NT2/D1 (cell line): ENCODE measurements around the gene NEUROD4.
A peak's percentile ranks its signal among the peaks of the same experiment; 100 is the strongest.

ENCODE experiments used
- DNase-seq: peaks from one replicate; pipeline ENCODE4 v3.0.0-alpha.2; 2011; ENCODE audit warnings: low read depth, low spot score
- H3K27me3 ChIP-seq: 2 replicates; pipeline ENCODE4 v1.6.0; 2011; ENCODE audit warnings: mild to moderate bottlenecking; ENCODE audit not compliant: insufficient read length, insufficient read depth
- H3K36me3 ChIP-seq: 2 replicates; pipeline ENCODE4 v1.6.1; 2011; ENCODE audit warnings: mild to moderate bottlenecking, low read length, mixed read lengths; ENCODE audit not compliant: insufficient read depth, insufficient read length
- H3K4me1 ChIP-seq: 2 replicates; pipeline ENCODE4 v1.5.1; 2011; ENCODE audit not compliant: insufficient read depth, insufficient read length
- H3K4me3 ChIP-seq: 2 replicates; pipeline ENCODE4 v1.5.1; 2011; ENCODE audit warnings: low read depth; ENCODE audit not compliant: insufficient read length
- H3K9ac ChIP-seq: 2 replicates; pipeline ENCODE4 v1.6.0; 2011; ENCODE audit warnings: low read depth; ENCODE audit not compliant: insufficient read length
- H3K9me3 ChIP-seq: 2 replicates; pipeline ENCODE4 v1.5.1; 2011; ENCODE audit warnings: mild to moderate bottlenecking, low read length; ENCODE audit not compliant: insufficient read depth
- SUZ12 ChIP-seq: IDR thresholded peaks from 2 replicates; pipeline ENCODE4 v1.6.1; 2011; ENCODE audit not compliant: insufficient read length, insufficient read depth; ENCODE audit errors: extremely low read depth
- YY1 ChIP-seq: IDR thresholded peaks from 2 replicates; pipeline ENCODE4 v1.6.1; 2011; ENCODE audit not compliant: insufficient read length, insufficient read depth
- ZNF274 ChIP-seq: IDR thresholded peaks from 2 replicates; pipeline ENCODE4 v1.6.1; 2011; ENCODE audit warnings: mild to moderate bottlenecking, low read depth, low read length

The NEUROD4 gene

GRCh38 chr12:55019784-55020183, at the start of gene NEUROD4:
NEUROD4 (plus strand) TSS chr12:55019974; CDS start chr12:55026440, 6,466 bp downstream.
- DNase-seq, result peak; percentile 87
- H3K4me1 ChIP-seq, result no peaks in the 10 kb centered on the region
- H3K9me3 ChIP-seq, result no peaks in the 10 kb centered on the region
- H3K27me3 ChIP-seq, result peaks cover 42% of the 10 kb centered on the region
- no peak for TF ChIP-seq ZNF274
- TF ChIP-seq YY1, result no peak
- no peak for TF ChIP-seq SUZ12
- H3K9ac ChIP-seq, result no peak within 1 kb of the TSS
- no peaks in the 10 kb centered on the region for H3K36me3 ChIP-seq
- no peak within 1 kb of the TSS for H3K4me3 ChIP-seq

- no peaks in the 10 kb centered on the region for H3K9me3 ChIP-seq
- H3K36me3 ChIP-seq, result no peaks in the 10 kb centered on the region
- no peak overlapping the region for H3K9ac ChIP-seq
- no peaks in the 10 kb centered on the region for H3K27me3 ChIP-seq
- no peak for TF ChIP-seq SUZ12
- H3K4me1 ChIP-seq, result no peaks in the 10 kb centered on the region
- no peak for DNase-seq
- no peak overlapping the region for H3K4me3 ChIP-seq
Observed at GRCh38 chr12:54970741-54971140, 49.0 kb upstream of the NEUROD4 start.

- TF ChIP-seq ZNF274, result no peak
- TF ChIP-seq YY1, result no peak
- TF ChIP-seq SUZ12, result no peak
Observed at GRCh38 chr12:54973556-54973955, 46.2 kb upstream of the NEUROD4 start.

GRCh38 chr12:54974279-54974678, 45.5 kb upstream of the NEUROD4 start:
- DNase-seq, result no peak
- H3K4me3 ChIP-seq, result no peak overlapping the region
- H3K27me3 ChIP-seq, result no peaks in the 10 kb centered on the region
- H3K9ac ChIP-seq, result no peak overlapping the region
- no peaks in the 10 kb centered on the region for H3K9me3 ChIP-seq
- H3K36me3 ChIP-seq, result no peaks in the 10 kb centered on the region
- H3K4me1 ChIP-seq, result no peaks in the 10 kb centered on the region
- TF ChIP-seq YY1, result no peak
- no peak for TF ChIP-seq SUZ12
- TF ChIP-seq ZNF274, result no peak

More at GRCh38 chr12:54973556-54973955, 46.2 kb upstream of the NEUROD4 start:
- Histone ChIP-seq H3K9me3 (no peaks in the 10 kb centered on the region), H3K36me3 (no peaks in the 10 kb centered on the region), H3K4me3 (no peak overlapping the region), H3K27me3 (no peaks in the 10 kb centered on the region), H3K9ac (no peak overlapping the region), H3K4me1 (no peaks in the 10 kb centered on the region)
- DNase-seq, result no peak

GRCh38 chr12:54975272-54975671, 44.5 kb upstream of the NEUROD4 start:
- TF ChIP-seq ZNF274, result no peak
- no peak for TF ChIP-seq SUZ12
- no peak for TF ChIP-seq YY1
- no peaks in the 10 kb centered on the region for H3K9me3 ChIP-seq
- no peaks in the 10 kb centered on the region for H3K36me3 ChIP-seq
- H3K9ac ChIP-seq, result no peak overlapping the region
- DNase-seq, result no peak
- no peaks in the 10 kb centered on the region for H3K4me1 ChIP-seq
- H3K4me3 ChIP-seq, result no peak overlapping the region
- no peaks in the 10 kb centered on the region for H3K27me3 ChIP-seq

- no peak for DNase-seq
- Histone ChIP-seq H3K9me3 (no peaks in the 10 kb centered on the region), H3K9ac (no peak overlapping the region), H3K36me3 (no peaks in the 10 kb centered on the region), H3K27me3 (no peaks in the 10 kb centered on the region), H3K4me1 (no peaks in the 10 kb centered on the region), H3K4me3 (no peak overlapping the region)
- no peak for TF ChIP-seq YY1
- TF ChIP-seq SUZ12, result no peak
- no peak for TF ChIP-seq ZNF274
Observed at GRCh38 chr12:54975875-54976274, 43.9 kb upstream of the NEUROD4 start.

- H3K4me1 ChIP-seq, result no peaks in the 10 kb centered on the region
- TF ChIP-seq SUZ12, result no peak
- TF ChIP-seq YY1, result no peak
- TF ChIP-seq ZNF274, result no peak
- H3K9ac ChIP-seq, result no peak overlapping the region
- H3K9me3 ChIP-seq, result no peaks in the 10 kb centered on the region
- DNase-seq, result no peak
- H3K27me3 ChIP-seq, result no peaks in the 10 kb centered on the region
- H3K36me3 ChIP-seq, result no peaks in the 10 kb centered on the region
- H3K4me3 ChIP-seq, result no peak overlapping the region
Observed at GRCh38 chr12:54977155-54977554, 42.6 kb upstream of the NEUROD4 start.

- no peaks in the 10 kb centered on the region for H3K36me3 ChIP-seq
- H3K9ac ChIP-seq, result no peak overlapping the region
- no peaks in the 10 kb centered on the region for H3K9me3 ChIP-seq
- no peak for TF ChIP-seq YY1
- no peak for TF ChIP-seq ZNF274
- no peak for TF ChIP-seq SUZ12
- no peaks in the 10 kb centered on the region for H3K27me3 ChIP-seq
- no peak overlapping the region for H3K4me3 ChIP-seq
- no peak for DNase-seq
- H3K4me1 ChIP-seq, result no peaks in the 10 kb centered on the region
Observed at GRCh38 chr12:54977857-54978256, 41.9 kb upstream of the NEUROD4 start.
